Endothelial cell of umbilical vein (primary cell): ENCODE results near the gene WDR13. TPM values are rescaled to one million over a fixed set of nuclear protein-coding genes. Genes with fewer than 3 reads are reported as not detected.
"Not testable (repeated sequence)": the region's sequence is repeated elsewhere in the genome, so short reads cannot be mapped to it uniquely, and the experiment has no call there.

ENCODE experiments used
- BruUV-seq: library from RNA; stranded (reverse); fragments of 400-500 nt; replicated peaks from 2 replicates; lab custom pipeline; 2021; lab: Mats Ljungman, UMichigan
- CTCF ChIA-PET: fragments of 300-600, 350-600 bp; sonication (Branson Sonifier 250); formaldehyde crosslinking; loops from one replicate; lab custom pipeline; 2021; ENCODE audit warnings: antibody characterized with exemption, inconsistent platforms; lab: Charles Lee
- POLR2A ChIA-PET: fragments of 300-600, 350-600 bp; sonication (Branson Sonifier 250); formaldehyde crosslinking; loops from one replicate; lab custom pipeline; 2021; ENCODE audit warnings: antibody characterized with exemption, inconsistent platforms; lab: Charles Lee
- DNase-seq: peaks from one replicate; pipeline ENCODE4 v3.0.0-alpha.2; 2011; ENCODE audit warnings: low read depth, low spot score
- FAIRE-seq: peaks from 2 replicates; lab custom pipeline; 2011; peaks lifted over from hg19 to GRCh38; lab: Jason Lieb, UNC
- H2AFZ ChIP-seq: 2 replicates; pipeline ENCODE4 v1.6.0; 2012; ENCODE audit warnings: low read depth, low read length, control low read depth, inconsistent platforms
- H3K27ac ChIP-seq: 2 replicates; pipeline ENCODE4 v1.5.1; 2011; ENCODE audit warnings: low read depth, mild to moderate bottlenecking, control low read depth, low read length, moderate library complexity; ENCODE audit not compliant: insufficient read depth
- H3K27me3 ChIP-seq, 2 experiments: 2 replicates each; pipeline versions ENCODE4 v1.6.0 to v1.6.1; 2011; ENCODE audit warnings: low read length in 2 of 2, mixed read lengths in 1 of 2; ENCODE audit not compliant: control insufficient read depth in 2 of 2, insufficient read depth in 2 of 2
- H3K36me3 ChIP-seq, 2 experiments: 2 replicates in 1 of 2; 3 replicates in 1 of 2; pipeline ENCODE4 v1.5.1; 2011; ENCODE audit warnings: low read length in 2 of 2, mild to moderate bottlenecking in 1 of 2, moderate library complexity in 1 of 2; ENCODE audit not compliant: control insufficient read depth in 2 of 2, insufficient read depth in 2 of 2; ENCODE audit errors: extremely low read depth in 1 of 2
- H3K4me1 ChIP-seq: 3 replicates; pipeline ENCODE4 v1.5.1; 2011; ENCODE audit warnings: mild to moderate bottlenecking, low read length; ENCODE audit not compliant: control insufficient read depth, insufficient read depth; ENCODE audit errors: extremely low read depth
- H3K4me2 ChIP-seq: 2 replicates; pipeline ENCODE4 v1.6.1; 2011; ENCODE audit warnings: low read length, control low read depth, mixed read lengths; ENCODE audit not compliant: insufficient read depth
- H3K4me3 ChIP-seq, 3 experiments: fragments of 200-600 bp in 1 of 3; sonication (generic), shearing (Covaris generic) in 1 of 3; replicated peaks in 1 of 3; 2 replicates each; pipeline ENCODE4 v1.5.1; 2011 to 2016; ENCODE audit warnings: control low read depth in 3 of 3, low read length in 3 of 3, mild to moderate bottlenecking in 2 of 3, inconsistent platforms in 1 of 3, low read depth in 1 of 3, moderate library complexity in 1 of 3; ENCODE audit not compliant: insufficient read depth in 1 of 3
- H3K79me2 ChIP-seq: 2 replicates; pipeline ENCODE4 v1.6.0; 2012; ENCODE audit warnings: low read length, inconsistent platforms; ENCODE audit not compliant: control insufficient read depth, insufficient read depth
- H3K9ac ChIP-seq: replicated peaks from 2 replicates; pipeline ENCODE3; 2011; ENCODE audit warnings: low read length, control low read depth; ENCODE audit not compliant: insufficient read depth; ENCODE audit errors: extremely low read depth
- H3K9me1 ChIP-seq: replicated peaks from 3 replicates; pipeline ENCODE4 v1.6.0; 2011; ENCODE audit warnings: mild to moderate bottlenecking, low read length; ENCODE audit not compliant: control insufficient read depth, insufficient read depth; ENCODE audit errors: extremely low read depth
- H3K9me3 ChIP-seq: replicated peaks from 2 replicates; pipeline ENCODE4 v1.5.1; 2012; ENCODE audit warnings: low read length, inconsistent platforms; ENCODE audit not compliant: control insufficient read depth, insufficient read depth
- H4K20me1 ChIP-seq: replicated peaks from 2 replicates; pipeline ENCODE3; 2011; ENCODE audit warnings: mild to moderate bottlenecking, low read length; ENCODE audit not compliant: control insufficient read depth, insufficient read depth; ENCODE audit errors: extremely low read depth
- CTCF ChIP-seq, 2 donors: IDR thresholded peaks; 1 replicate in 1 of 2; 2 replicates in 1 of 2; pipeline ENCODE4 v1.5.1; 2011; ENCODE audit warnings: low read length in 2 of 2, mild to moderate bottlenecking in 2 of 2, moderate library complexity in 2 of 2, control low read depth in 1 of 2, inconsistent platforms in 1 of 2, low read depth in 1 of 2; ENCODE audit not compliant: insufficient read depth in 1 of 2; ENCODE audit errors: extremely low read depth in 1 of 2
- EZH2 ChIP-seq: IDR thresholded peaks from 2 replicates; pipeline ENCODE4 v1.6.1; 2012; ENCODE audit warnings: borderline replicate concordance, low read depth, mild to moderate bottlenecking, moderate library complexity, low read length, inconsistent platforms; ENCODE audit not compliant: severe bottlenecking
- FOS ChIP-seq: IDR thresholded peaks from 2 replicates; pipeline ENCODE4 v1.6.1; 2011; ENCODE audit warnings: mild to moderate bottlenecking, low read length, moderate library complexity, borderline replicate concordance; ENCODE audit not compliant: insufficient read depth
- GATA2 ChIP-seq: IDR thresholded peaks from 2 replicates; pipeline ENCODE4 v1.7.0; 2011; ENCODE audit warnings: low read depth, mild to moderate bottlenecking, moderate library complexity, mixed read lengths, low read length; ENCODE audit not compliant: insufficient read length, insufficient read depth
- JUN ChIP-seq: IDR thresholded peaks from 2 replicates; pipeline ENCODE4 v1.6.1; 2011; ENCODE audit warnings: borderline replicate concordance, low read depth; ENCODE audit not compliant: insufficient read length, insufficient read depth
- MAX ChIP-seq: IDR thresholded peaks from 2 replicates; pipeline ENCODE4 v1.6.1; 2011; ENCODE audit not compliant: insufficient read depth, insufficient read length
- MYC ChIP-seq: IDR thresholded peaks from one replicate; pipeline ENCODE4 v1.6.1; 2011; ENCODE audit warnings: mild to moderate bottlenecking, low read depth, low read length
- POLR2A ChIP-seq: IDR thresholded peaks from 2 replicates; pipeline ENCODE4 v1.6.1; 2012; ENCODE audit warnings: low read depth, mild to moderate bottlenecking, control low read depth, low read length
- POLR2AphosphoS5 ChIP-seq: IDR thresholded peaks from 2 replicates; pipeline ENCODE4 v1.6.1; 2012; ENCODE audit warnings: low read depth, mild to moderate bottlenecking, control low read depth, low read length, moderate library complexity; ENCODE audit not compliant: insufficient read depth
- dilution Hi-C: fragments of 300-500 bp; cut with MboI; formaldehyde crosslinking; loops from one replicate; pipeline ENCODE4 v1.15.0; 2019; ENCODE audit warnings: low sequenced_read_pairs; ENCODE audit not compliant: extremely low pct_ligation_motif_present
- intact Hi-C: fragments of 100-400 bp; cut with micrococcal nuclease; formaldehyde crosslinking; loops from one replicate; pipeline ENCODE4 v1.10.0; 2022
- polyA plus RNA-seq, 4 experiments: library from polyadenylated mRNA; depleted of rRNA in 3 of 4; stranded (reverse) in 3 of 4; unstranded in 1 of 4; fragments of >200 nt; gene quantifications; 2 replicates each; pipeline versions ENCODE4 v1.2.1 to v1.2.3, GENCODE V29; 2011 to 2012; ENCODE audit warnings: missing spikeins in 1 of 4
- total RNA-seq: library from RNA; stranded (reverse); gene quantifications from 2 replicates; pipeline ENCODE4 v1.2.3, GENCODE V29; 2021

WDR13 gene
- total and polyA plus RNA-seq, 2 donors (not counting 3 experiments of a cell fraction or from before 2014, with no cell fraction given) = 85.0 to 169 TPM

- Histone ChIP-seq H3K4me3 (no peak overlapping the region), H3K27ac (no peak overlapping the region), H3K4me2 (no peak overlapping the region), H3K9ac (no peak overlapping the region), H4K20me1 (no peaks in the 10 kb centered on the region), H3K9me3 (no peaks in the 10 kb centered on the region), H3K79me2 (no peaks in the 10 kb centered on the region), H3K4me1 (no peaks in the 10 kb centered on the region), H3K36me3 (no peaks in the 10 kb centered on the region), H3K9me1 (no peaks in the 10 kb centered on the region), H3K27me3 (peaks cover 3 to 6% of the 10 kb centered on the region in 2 experiments), H2AFZ (no peak overlapping the region)
- TF ChIP-seq POLR2AphosphoS5 (no peak), FOS (no peak), POLR2A (no peak), CTCF (IDR thresholded peaks at IDR 0.05; ENCODE audit: extremely low read depth in 1 of 2, insufficient read depth in 1 of 2, low read depth in 1 of 2, low read length in 2 of 2) (no peak), JUN (no peak), GATA2 (no peak), MAX (no peak), MYC (no peak), EZH2 (no peak)
- no peak for FAIRE-seq
- no TSS peak for BruUV-seq
- no peak for DNase-seq
- ChIA-PET POLR2A (no interaction called here), CTCF (interaction anchor here (0.9 to 1.5 kb wide), 5 partner anchors 17 to 458 kb away, joined by 3 read pairs; no protein-coding TSS in a partner anchor)
- intact Hi-C loops = loop anchor here (5.0 kb wide), 1 partner anchor 298 kb away; no protein-coding TSS in a partner anchor
- dilution Hi-C loops = no loop called here
Observed at GRCh38 chrX:48649102-48649501, 51.8 kb downstream of the WDR13 start.

- intact Hi-C loops, H3K9ac ChIP-seq, H3K36me3 ChIP-seq, H3K27me3 ChIP-seq, dilution Hi-C loops, H4K20me1 ChIP-seq, H3K4me3 ChIP-seq, DNase-seq, CTCF ChIA-PET, H3K79me2 ChIP-seq, POLR2A ChIA-PET, H2AFZ ChIP-seq, H3K9me1 ChIP-seq, H3K9me3 ChIP-seq, H3K4me1 ChIP-seq, BruUV-seq, H3K27ac ChIP-seq, H3K4me2 ChIP-seq: not testable (repeated sequence)
- FAIRE-seq = peak; percentile 48
Observed at GRCh38 chrX:48652055-48652579, 54.8 kb downstream of the WDR13 start.

- CTCF ChIA-PET, dilution Hi-C loops, H3K36me3 ChIP-seq, FAIRE-seq, H3K79me2 ChIP-seq, H3K9ac ChIP-seq, POLR2A ChIA-PET, H3K4me1 ChIP-seq, H3K9me1 ChIP-seq, BruUV-seq, H3K27ac ChIP-seq, H3K9me3 ChIP-seq, H4K20me1 ChIP-seq, intact Hi-C loops, H2AFZ ChIP-seq, H3K27me3 ChIP-seq, H3K4me3 ChIP-seq, DNase-seq, H3K4me2 ChIP-seq: not testable (repeated sequence)
Observed at GRCh38 chrX:48654746-48655145, 57.5 kb downstream of the WDR13 start.
